Pericardium fibroblast (primary cell): ENCODE results near the gene PRAMEF15. TPM values are rescaled to one million over a fixed set of nuclear protein-coding genes. Genes with fewer than 3 reads are reported as not detected.

ENCODE experiments used
- total RNA-seq: library from RNA; depleted of rRNA; stranded (reverse); fragments of >200 nt; gene quantifications from 2 replicates; pipeline ENCODE4 v1.2.3, GENCODE V29; 2015

PRAMEF15 gene
- not detected in 2 replicates for total RNA-seq

GRCh38 chr1:13315281-13315680 is at the start of gene PRAMEF15:
Gene PRAMEF15 (plus strand): TSS chr1:13315581. CDS start chr1:13318408, 2,827 bp downstream.

DNA sequence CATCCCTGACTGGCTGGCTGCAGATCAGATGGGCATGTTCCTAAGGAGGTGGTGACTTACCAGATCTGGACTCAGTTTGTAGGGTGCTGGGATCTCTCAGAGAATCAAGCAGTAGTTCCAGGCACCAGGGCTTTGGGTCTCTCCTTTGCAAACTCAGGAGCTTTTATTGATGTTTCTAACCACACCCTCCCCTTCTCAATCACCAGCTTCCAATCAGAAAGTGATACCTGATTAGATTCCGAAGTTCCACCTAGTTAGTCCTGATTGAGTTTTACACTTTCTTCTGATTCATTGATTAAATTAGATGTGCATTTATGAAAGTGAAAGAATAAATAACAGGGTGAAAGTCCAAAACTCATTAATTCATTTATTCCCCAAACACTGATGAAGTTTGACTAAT is 30.3 kb upstream of the PRAMEF15 start, which contains the start of gene PRAMEF8:
PRAMEF8 (minus strand) TSS at position 101 of the 400 bp plus-strand sequence. CDS start 1,046 bp downstream, outside the sequence.

DNA sequence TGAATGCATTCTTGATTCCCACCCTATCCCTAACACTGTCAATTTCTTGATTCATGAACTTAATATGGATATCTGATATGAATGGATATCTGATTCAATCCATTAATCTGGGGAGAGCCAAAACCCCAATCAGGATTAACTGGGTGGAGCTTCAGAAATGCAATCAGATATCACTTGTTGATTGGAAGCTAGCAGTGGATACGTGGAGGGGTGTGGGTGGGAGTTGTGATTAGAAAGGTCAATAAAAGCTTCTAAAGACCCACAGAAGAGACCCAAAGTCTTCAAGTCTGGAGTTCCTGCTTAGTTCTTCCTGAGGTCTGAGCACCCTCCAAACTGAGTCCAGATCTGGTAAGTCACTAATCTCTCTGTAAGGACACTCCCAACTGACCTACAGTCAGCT is 12.1 kb upstream of the PRAMEF15 start, which contains the start of gene PRAMEF33:
PRAMEF33 (plus strand) TSS at position 301 of the 400 bp plus-strand sequence. CDS start 2,416 bp downstream, outside the sequence.

GRCh38 chr1:13347034-13347433 is 31.7 kb downstream of the PRAMEF15 start, which contains the start of gene PRAMEF14:
Gene PRAMEF14 (minus strand): TSS chr1:13347134. CDS start chr1:13345314, 1,820 bp downstream.

Other genes with a start within 250 kb of the PRAMEF15 start
- not detected in 2 replicates for gene PRAMEF25, start 244.8 kb upstream of the PRAMEF15 start, total RNA-seq
- gene HNRNPCL2, start 198.7 kb upstream of the PRAMEF15 start, total RNA-seq, result not detected in 2 replicates
- gene PRAMEF26, start 159.6 kb upstream of the PRAMEF15 start, total RNA-seq, result not detected in 2 replicates
- gene HNRNPCL4, start 149.9 kb upstream of the PRAMEF15 start, total RNA-seq, result not detected in 2 replicates
- not detected in 2 replicates for gene PRAMEF9, start 143.7 kb upstream of the PRAMEF15 start, total RNA-seq
- gene PRAMEF13, start 114.2 kb upstream of the PRAMEF15 start, total RNA-seq, result not detected in 2 replicates
- gene PRAMEF18, start 89.4 kb upstream of the PRAMEF15 start, total RNA-seq, result not detected in 2 replicates
- not detected in 2 replicates for gene PRAMEF5, start 61.4 kb upstream of the PRAMEF15 start, total RNA-seq
- not detected in 2 replicates for gene PRAMEF8, start 30.4 kb upstream of the PRAMEF15 start, total RNA-seq
- gene PRAMEF33, start 12.0 kb upstream of the PRAMEF15 start, total RNA-seq, result not detected in 2 replicates
- gene PRAMEF14, start 31.6 kb downstream of the PRAMEF15 start, total RNA-seq, result not detected in 2 replicates
- not detected in 2 replicates for gene PRAMEF19, start 56.4 kb downstream of the PRAMEF15 start, total RNA-seq
- not detected in 2 replicates for gene PRAMEF17, start 74.1 kb downstream of the PRAMEF15 start, total RNA-seq
- not detected in 2 replicates for gene PRAMEF20, start 94.9 kb downstream of the PRAMEF15 start, total RNA-seq
- 1.1 TPM in 1 of 2 replicates, not detected in the other for gene LRRC38, start 198.4 kb downstream of the PRAMEF15 start, total RNA-seq